ENCODE measurements around the gene FOXC1.

DNA sequence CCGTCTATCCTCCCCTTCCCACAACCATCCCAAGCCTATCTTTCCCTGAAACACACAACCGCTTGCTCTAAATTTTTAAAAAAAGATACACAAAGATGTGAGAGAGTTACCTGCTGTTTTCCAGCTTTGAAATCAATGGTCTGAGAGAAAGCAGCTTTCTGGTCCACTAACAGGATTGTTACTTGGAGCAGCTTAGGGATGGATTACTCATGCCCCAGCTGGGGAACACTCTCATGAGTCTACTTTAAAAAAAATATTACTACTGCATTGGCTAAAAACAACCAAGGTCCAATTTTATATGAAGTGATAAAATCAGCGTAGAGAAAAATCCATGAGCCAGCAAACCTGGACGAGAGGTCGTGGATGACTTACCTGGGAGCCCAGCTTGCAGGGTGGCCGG is 29.6 kb upstream of the FOXC1 start:
- no peak for TF ChIP-seq GATA2 (IDR thresholded peaks at IDR 0.05; ENCODE audit: low read depth, low read length)
- no peak for TF ChIP-seq GATA3 (IDR thresholded peaks at IDR 0.05; ENCODE audit: low read depth, low read length)

All from SH-SY5Y (cell line).